Ascending aorta (tissue), 2 donors: ENCODE measurements around the gene SMIM27. TPM values are rescaled to one million over a fixed set of nuclear protein-coding genes. Genes with fewer than 3 reads are reported as not detected.
A peak's percentile ranks its signal among the peaks of the same experiment; 100 is the strongest.
"Not testable (repeated sequence)": the region's sequence is repeated elsewhere in the genome, so short reads cannot be mapped to it uniquely, and the experiment has no call there.

Experiments used
- DNase-seq, 2 donors: peaks; one replicate each; pipeline ENCODE4 v3.0.0-alpha.2; 2019; ENCODE audit warnings: low spot score in 2 of 2
- H3K27ac ChIP-seq, 2 donors: fragments of 200-600 bp; sonication (generic); one replicate each; pipeline ENCODE4 v1.5.1; 2016 to 2017; ENCODE audit warnings: mild to moderate bottlenecking in 1 of 2
- H3K27me3 ChIP-seq: fragments of 200-600 bp; sonication (generic); one replicate; pipeline ENCODE4 v1.5.1; 2017
- H3K36me3 ChIP-seq, 2 donors: fragments of 200-600 bp; sonication (generic); one replicate each; pipeline ENCODE4 v1.5.1; 2016
- H3K4me1 ChIP-seq, 2 donors: fragments of 200-600 bp; sonication (generic); one replicate each; pipeline ENCODE4 v1.5.1; 2016 to 2017; ENCODE audit warnings: mild to moderate bottlenecking in 1 of 2
- H3K4me3 ChIP-seq, 2 donors: fragments of 200-600 bp; sonication (generic); one replicate each; pipeline ENCODE4 v1.5.1; 2016 to 2017; ENCODE audit warnings: mild to moderate bottlenecking in 1 of 2
- H3K9me3 ChIP-seq, 2 donors: fragments of 200-600 bp; sonication (generic); one replicate each; pipeline ENCODE4 v1.5.1; 2016
- intact Hi-C: fragments of 100-400 bp; cut with DNase I; formaldehyde crosslinking; loops from one replicate; pipeline ENCODE4 v1.15.1; 2023
- total RNA-seq: library from RNA; depleted of rRNA; stranded (reverse); fragments of >200 nt; gene quantifications from one replicate; pipeline ENCODE4 v1.1.0, GENCODE V29; 2016
- TF ChIP-seq, protein P1 (sequence below), 3 experiments: fragments of 200-600 bp in 2 of 3; fragments of 450-650 bp in 1 of 3; sonication (generic) in 2 of 3; IDR thresholded peaks; one replicate each; pipeline ENCODE4 v1.5.1; 2016 to 2019; ENCODE audit warnings: antibody characterized with exemption in 3 of 3, mild to moderate bottlenecking in 1 of 3, moderate library complexity in 1 of 3

Gene SMIM27
- total RNA-seq, 1 donor from 2014 or later: 0.32 TPM

DNA sequence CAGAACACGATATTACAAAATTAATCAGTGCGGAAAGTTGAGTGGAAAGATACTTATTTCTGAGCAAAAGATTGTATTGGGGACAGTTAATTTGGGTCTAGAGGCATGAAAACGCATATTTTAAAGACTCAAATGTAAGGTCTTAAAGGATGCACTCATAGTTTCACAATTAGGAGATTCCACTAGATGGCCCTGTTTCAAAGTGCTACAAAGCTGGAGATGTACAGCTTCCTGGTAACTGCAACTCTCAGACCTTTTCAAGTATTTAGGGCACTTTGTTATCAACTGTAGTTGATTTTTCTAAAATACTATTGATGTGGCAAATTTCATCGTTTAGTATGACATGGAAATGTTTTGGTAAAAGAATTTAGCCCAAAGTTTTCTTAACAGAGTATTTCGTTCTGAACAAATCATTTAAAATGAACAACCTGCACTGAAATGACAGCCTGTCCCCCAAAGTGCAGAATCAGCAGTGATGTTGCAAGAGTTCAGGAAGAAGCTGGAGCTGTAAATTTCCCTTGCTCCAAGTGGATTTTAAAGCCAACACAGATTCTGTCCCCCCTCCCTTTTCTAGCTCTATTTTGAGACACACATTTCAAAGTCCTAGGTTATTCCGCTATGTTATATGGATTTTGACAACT lies 37.1 kb downstream of the SMIM27 start:
- Histone ChIP-seq H3K27ac (no peak overlapping the region), H3K27me3 (no peaks in the 10 kb centered on the region), H3K9me3 (no peaks in the 10 kb centered on the region), H3K4me3 (no peak overlapping the region), H3K36me3 (no peaks in the 10 kb centered on the region), H3K4me1 (no peaks in the 10 kb centered on the region)
- no peak for DNase-seq
- TF ChIP-seq, protein P1, sequence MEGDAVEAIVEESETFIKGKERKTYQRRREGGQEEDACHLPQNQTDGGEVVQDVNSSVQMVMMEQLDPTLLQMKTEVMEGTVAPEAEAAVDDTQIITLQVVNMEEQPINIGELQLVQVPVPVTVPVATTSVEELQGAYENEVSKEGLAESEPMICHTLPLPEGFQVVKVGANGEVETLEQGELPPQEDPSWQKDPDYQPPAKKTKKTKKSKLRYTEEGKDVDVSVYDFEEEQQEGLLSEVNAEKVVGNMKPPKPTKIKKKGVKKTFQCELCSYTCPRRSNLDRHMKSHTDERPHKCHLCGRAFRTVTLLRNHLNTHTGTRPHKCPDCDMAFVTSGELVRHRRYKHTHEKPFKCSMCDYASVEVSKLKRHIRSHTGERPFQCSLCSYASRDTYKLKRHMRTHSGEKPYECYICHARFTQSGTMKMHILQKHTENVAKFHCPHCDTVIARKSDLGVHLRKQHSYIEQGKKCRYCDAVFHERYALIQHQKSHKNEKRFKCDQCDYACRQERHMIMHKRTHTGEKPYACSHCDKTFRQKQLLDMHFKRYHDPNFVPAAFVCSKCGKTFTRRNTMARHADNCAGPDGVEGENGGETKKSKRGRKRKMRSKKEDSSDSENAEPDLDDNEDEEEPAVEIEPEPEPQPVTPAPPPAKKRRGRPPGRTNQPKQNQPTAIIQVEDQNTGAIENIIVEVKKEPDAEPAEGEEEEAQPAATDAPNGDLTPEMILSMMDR (IDR thresholded peaks at IDR 0.05): peak in 2 of 3 experiments; percentile 10 to 20
- intact Hi-C loops: no loop called here

GRCh38 chr9:32590476-32590875 lies 38.3 kb downstream of the SMIM27 start:
- no peak overlapping the region for H3K27ac ChIP-seq
- H3K4me1 ChIP-seq: no peaks in the 10 kb centered on the region
- TF ChIP-seq, protein P1 (IDR thresholded peaks at IDR 0.05): no peak
- no peak overlapping the region for H3K4me3 ChIP-seq
- H3K36me3 ChIP-seq: no peaks in the 10 kb centered on the region
- H3K9me3 ChIP-seq: no peaks in the 10 kb centered on the region
- intact Hi-C loops: no loop called here
- DNase-seq: no peak
- no peaks in the 10 kb centered on the region for H3K27me3 ChIP-seq

DNA sequence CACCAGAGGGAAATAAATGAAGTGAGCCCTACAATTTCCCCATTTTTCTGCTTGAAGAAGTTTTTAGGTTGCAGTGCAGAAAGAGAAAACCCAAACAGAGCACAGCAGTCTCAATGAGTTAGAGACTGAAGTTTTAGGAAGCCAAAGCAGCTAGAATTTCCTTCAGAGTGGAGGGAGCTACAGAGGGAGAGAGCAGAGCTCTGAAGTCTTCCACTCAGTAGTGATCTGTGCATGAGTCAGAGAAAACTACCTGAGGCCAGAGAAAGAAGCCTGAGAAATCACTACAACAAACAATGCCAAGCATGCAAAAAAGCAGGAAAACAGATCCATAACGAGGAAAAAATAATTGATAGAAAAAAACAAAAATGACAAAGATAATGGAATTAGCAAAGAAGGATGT lies 38.8 kb downstream of the SMIM27 start:
- intact Hi-C loops: no loop called here
- Histone ChIP-seq H3K27ac (no peak overlapping the region), H3K4me3 (no peak overlapping the region), H3K4me1 (no peaks in the 10 kb centered on the region), H3K27me3 (no peaks in the 10 kb centered on the region), H3K9me3 (no peaks in the 10 kb centered on the region), H3K36me3 (no peaks in the 10 kb centered on the region)
- DNase-seq: no peak
- TF ChIP-seq, protein P1 (IDR thresholded peaks at IDR 0.05): no peak

DNA sequence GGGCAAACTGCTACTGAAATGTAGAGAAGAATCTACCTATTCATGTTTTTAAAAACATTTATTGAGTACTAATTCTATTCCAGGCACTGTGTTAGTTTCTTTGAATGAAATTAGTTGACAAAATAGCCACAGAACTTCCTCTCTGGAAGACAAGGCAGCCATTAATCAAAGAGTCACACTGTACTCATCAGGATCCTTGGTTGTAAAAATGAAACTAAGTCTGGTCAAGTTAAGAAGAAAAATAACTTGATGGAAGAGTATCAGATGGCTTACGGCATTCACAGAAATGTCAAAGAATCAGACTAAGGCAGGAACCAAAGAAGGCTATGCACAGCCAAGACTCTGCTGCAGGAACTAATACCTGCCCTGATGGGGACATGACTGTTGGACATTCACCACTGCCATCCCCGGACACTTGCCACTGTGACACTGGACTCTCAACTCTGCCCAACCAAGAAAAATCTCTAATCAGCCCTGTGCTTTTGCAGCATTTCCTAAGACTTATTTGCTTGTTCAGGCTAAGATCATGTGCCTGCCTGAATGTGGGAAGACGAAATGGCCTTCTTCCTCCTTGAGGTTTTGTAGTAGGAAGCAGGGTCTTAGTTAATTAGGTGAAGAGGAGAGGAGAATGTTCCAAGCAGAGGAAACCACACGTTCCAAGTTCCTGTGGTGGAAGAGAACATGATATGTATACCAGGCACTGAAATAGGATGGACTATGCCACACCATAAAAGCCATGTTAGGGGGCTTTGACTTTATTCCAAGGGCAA lies 44.2 kb downstream of the SMIM27 start:
- H3K4me1 ChIP-seq: no peaks in the 10 kb centered on the region
- intact Hi-C loops: no loop called here
- H3K9me3 ChIP-seq: no peaks in the 10 kb centered on the region
- no peaks in the 10 kb centered on the region for H3K27me3 ChIP-seq
- TF ChIP-seq, protein P1 (IDR thresholded peaks at IDR 0.05): no peak
- H3K36me3 ChIP-seq: no peaks in the 10 kb centered on the region
- no peak overlapping the region for H3K4me3 ChIP-seq
- DNase-seq: no peak
- no peak overlapping the region for H3K27ac ChIP-seq

DNA sequence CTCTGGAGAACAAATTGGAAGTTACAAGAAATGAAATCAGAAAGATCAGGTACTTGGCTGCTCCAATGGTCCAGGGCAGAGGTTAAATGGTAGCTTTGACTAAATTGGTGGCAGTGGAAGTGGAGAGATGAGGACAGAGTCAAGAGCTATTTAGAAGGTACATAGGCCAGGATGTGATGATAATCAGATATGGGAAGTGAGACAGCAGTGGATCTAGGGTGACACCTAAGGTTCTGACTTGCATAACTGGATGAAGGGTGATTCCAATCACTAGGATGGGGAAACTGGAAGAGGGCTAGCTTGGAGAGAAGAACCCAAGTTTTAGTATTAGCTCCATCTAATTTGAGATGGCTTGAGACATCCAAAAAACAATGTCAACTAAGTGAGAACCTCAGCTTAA lies 44.8 kb downstream of the SMIM27 start:
- TF ChIP-seq, protein P1 (IDR thresholded peaks at IDR 0.05): no peak
- Histone ChIP-seq H3K9me3 (no peaks in the 10 kb centered on the region), H3K4me3 (no peak overlapping the region), H3K27ac (no peak overlapping the region), H3K4me1 (no peaks in the 10 kb centered on the region), H3K27me3 (no peaks in the 10 kb centered on the region), H3K36me3 (no peaks in the 10 kb centered on the region)
- intact Hi-C loops: no loop called here
- DNase-seq: no peak

DNA sequence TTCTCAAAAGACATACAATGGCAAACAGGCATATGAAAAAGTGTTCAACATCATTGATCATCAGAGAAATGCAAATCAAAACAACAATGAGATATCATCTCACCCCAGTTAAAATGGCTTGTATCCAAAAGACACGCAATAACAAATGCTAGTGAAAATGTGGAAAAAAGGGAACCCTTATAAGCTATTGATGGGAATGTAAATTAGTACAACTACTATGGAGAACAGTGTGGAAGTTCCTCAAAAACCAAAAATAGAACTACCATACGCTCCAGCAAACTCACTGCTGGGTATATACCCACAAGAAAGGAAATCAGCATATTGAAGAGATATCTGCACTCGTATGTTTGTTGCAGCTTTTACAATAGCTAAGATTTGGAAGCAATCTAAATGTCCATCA lies 46.9 kb downstream of the SMIM27 start:
- H3K36me3 ChIP-seq, H3K27ac ChIP-seq, intact Hi-C loops, DNase-seq, H3K9me3 ChIP-seq, H3K4me1 ChIP-seq, H3K27me3 ChIP-seq, H3K4me3 ChIP-seq: not testable (repeated sequence)
